ENCODE results near the gene NOL12.

The NOL12 gene

DNA sequence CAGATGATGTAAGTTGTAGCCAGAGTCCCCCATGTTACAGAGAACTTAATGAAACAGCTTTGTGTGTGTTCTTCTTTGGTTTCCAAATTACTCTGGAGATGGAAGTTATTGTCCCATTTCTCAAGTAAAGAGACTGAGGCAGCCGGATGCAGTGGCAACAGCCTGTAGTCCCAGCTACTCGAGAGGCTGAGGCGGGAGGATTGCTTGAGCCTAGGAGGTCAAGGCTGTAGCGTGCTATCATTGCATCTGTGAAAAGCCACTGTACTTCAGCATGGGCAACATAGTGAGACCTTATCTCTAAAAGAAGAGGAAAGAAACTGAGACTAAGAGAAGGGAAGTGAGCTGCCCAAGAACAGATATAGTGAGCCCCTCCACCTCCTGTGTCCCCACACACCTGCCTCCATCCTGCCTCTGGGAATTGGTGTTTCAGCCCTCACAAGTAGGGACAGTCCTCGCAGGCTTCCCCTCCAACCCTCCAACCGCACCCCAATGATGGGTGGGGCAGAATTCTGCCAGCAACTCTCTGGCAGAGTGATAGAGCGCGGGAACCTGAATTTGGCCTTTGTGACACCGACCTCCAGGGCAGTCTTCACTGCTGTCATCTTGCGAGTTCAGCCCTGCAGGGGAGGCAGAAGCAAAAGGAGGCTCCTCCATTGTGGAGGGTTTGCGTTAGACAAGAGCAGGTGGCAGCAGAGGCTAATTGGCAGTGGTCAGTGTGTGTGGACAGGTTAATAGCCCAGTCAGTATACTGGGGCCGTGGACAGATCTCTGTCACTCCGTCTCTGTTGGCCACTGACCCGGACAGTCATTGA is 26.0 kb upstream of the NOL12 start:
- DNase-seq = no peak

DNA sequence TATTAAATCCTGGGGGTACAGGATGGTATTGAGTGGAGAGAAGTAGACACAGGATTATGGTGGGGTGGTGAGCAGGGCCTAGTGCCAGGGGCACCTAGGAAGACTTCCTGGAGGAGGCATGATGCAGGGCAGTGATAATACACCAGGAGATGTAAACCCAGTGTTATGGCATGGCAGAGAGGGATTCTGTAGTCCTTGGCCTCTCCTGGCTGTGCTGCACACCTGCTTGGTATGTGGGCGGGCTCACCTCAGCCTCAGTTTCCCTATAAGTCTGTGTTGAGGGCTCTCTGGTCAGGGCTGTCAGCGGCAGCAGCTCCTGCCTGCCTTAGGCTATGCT is 25.5 kb upstream of the NOL12 start:
- no peak for DNase-seq

GRCh38 chr22:37661160-37661924 is 24.8 kb upstream of the NOL12 start:
- peak in 1 of 2 experiments; percentile 20 for DNase-seq

DNA sequence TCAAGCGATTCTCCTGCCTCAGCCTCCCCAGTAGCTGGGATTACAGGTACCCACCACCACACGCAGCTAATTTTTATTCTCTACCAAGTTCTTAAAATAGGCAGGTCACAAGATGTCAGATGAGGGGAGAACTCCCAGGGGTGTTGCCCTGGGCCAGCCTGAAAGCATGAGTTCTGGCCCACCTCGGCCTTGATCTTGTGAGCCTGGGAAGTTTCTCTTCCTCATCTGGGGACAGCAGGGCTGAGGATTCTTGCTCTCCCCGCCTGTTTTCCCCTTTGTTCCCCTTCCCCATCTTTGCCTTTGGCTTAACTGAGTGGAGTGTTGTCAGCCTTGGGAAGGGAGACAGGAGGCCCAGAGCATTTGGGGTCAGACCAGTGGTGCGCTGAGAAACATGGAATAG is 24.1 kb upstream of the NOL12 start:
- DNase-seq = no peak

GRCh38 chr22:37663521-37664140 is 22.5 kb upstream of the NOL12 start:
- DNase-seq = no peak

DNA sequence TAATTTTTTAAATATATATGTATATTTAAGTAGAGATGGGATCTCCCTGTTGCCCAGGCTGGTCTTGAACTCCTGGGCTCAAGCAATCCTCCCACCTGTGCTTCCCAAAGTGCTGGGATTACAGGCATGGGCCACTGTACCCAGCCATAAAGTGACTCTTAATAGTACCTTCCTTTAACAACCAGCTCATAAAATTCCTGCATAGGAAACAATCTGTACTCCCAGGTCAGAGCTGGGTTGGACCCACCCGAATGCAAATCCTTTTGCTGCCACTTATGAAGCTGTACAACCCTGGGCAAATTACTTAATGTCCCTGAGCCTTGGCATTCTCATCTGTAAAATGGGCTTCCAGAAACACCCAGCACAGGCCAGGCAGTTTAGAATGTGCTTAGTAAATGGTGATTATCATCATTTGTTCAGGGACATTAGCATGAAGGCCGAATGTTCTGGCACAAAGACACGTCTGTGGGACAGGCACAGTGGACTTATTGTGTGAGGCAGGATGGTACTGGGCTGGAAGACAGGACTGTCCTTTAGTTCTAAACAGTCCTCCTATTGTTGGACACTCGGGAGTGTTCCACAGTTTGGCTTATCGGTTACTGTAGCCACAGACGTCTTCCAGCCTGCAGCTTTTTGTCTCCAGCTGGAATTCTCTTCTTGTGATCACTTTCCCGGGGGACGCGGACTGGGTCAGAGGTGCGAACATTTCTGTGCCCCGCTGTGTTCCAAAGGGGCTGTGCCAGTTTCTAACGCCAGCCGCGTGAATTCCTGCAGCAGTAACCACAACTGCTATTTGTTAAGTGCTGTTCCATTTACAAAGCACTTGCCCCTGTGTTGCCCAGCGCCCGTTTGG is 21.7 kb upstream of the NOL12 start:
- no peak for DNase-seq

GRCh38 chr22:37665487-37665886 is 20.7 kb upstream of the NOL12 start:
- DNase-seq = no peak

GRCh38 chr22:37669586-37669985 is 16.6 kb upstream of the NOL12 start:
- no peak for DNase-seq

DNA sequence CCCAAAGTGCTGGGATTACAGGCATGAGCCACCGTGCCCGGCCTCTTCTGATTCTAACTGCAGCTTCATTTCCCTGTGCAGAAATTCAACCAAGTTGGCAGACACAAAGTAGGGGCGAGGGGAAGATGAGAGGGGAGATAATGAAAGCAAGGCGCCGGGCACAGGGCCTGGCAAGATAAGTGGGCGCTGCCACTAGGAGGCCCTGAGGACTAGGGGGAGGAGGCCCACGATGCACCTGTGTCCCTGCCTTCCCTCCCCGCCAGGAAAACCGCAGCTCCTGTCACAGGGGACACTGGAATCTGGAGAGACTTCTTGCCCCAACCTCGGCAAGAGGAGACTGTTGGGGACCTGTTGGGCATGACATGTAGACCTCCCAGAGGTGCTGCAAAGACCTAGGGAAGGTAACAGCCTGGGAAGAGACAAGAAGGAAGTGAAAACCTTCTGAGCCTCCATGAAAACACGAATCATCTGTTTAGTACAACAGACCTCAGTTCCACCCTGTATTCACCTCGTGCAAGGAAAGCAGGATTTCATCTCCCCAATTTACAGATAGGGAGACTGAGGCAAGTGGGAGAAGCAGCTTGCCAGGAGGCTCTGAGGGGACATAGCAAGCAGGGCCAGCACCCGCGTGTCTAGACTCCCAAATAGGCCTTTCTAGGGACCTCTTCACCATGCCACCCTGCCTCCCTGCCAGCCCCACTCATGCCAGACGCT is 13.8 kb upstream of the NOL12 start:
- no peak for DNase-seq

DNA sequence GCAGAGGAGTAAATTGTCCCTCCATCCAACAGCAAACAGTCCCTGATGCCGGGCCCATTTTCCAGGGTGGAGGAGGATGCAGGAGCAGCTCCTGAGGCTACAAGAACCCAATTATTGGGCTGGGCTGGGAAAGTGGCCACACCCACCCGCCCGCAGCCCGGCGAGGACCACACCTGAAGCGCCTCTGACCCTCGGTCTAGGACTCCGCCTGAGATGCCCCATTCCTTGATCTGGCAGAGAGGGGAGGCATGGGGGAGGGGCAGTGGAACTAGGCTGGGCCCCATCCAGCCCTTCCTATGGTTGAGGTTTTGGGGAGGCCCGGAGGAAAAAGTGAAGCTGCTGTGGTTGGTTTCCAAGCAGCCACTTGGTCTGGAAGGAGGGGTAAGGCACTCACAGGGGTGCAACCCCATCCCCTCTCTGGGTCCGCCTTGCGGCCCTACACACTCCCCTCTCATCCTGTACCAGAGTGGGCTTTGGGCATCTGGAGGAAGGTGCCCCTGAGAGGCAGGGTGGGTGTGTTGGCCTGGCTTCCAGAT is 13.2 kb upstream of the NOL12 start:
- DNase-seq = no peak

DNA sequence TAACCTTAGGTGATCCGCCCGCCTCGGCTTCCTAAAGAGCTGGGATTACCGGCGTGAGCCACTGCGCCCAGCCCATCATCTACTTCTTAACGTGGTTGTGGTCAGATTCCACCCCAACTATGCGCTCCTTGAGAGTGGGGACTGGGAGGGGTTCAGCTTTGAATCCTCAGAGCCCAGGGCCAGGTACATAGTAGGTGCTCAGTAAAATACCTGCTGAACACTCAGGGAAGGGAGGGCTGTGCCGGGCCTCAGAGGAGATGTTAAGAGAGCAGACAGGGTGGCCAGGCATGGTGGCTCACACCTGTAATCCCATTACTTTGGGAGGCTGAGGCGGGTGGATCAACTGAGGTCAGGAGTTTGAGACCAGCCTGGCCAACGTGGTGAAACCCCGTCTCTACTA is 11.9 kb upstream of the NOL12 start:
- DNase-seq = no peak

DNA sequence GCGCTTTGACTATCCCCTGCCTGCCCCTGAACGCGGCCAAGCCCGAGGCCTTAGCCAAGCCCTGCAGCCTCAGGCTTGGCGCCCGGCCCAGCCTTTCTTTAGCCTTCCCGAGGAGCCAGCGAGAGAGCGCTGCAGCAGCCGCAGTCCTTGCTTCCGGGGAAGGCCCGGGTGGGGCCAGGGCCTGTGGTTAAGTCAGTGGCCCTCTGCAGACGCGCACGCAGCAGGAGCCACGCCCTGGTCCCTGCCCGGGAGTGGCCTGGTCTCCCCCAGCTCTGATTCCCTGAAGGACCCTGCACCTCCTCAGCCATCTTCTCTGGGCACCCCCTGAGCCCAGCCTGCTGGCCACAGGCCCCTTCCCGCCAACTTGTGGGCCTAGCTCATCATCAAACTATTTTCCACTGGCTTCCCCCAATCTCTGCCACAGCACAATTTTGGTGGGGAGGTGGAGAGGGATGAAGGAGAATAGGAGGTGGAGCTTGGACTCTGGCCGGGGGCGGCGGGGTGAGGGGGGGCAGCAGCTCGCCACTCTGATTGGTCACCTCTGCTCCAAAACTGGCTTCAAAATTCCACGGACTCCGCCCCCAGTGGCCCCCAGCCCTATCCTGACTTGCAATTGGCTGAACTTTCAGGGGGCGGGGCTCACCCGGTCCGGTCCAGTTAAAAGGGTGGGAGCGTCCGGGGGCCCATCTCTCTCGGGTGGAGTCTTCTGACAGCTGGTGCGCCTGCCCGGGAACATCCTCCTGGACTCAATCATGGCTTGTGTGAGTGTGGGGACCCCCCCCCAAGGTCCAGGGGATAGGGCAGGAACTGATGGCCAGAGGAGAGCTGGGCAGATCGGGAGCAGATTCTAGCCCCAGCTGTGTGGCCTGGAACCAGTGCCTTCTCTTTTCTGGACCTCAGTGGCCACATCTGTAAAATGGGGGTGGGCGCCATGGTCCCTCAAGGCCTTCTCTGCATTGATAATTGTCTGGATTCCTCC is 10.9 kb upstream of the NOL12 start, which contains the start of gene LGALS1:
LGALS1 (plus strand) TSS at position 686 of the 979 bp plus-strand sequence; CDS start at position 753, 67 bp downstream.
- no peak for DNase-seq

GRCh38 chr22:37675930-37676735 is 10.0 kb upstream of the NOL12 start:
- DNase-seq = no peak

- DNase-seq = peak; percentile 71 to 72
These were observed 9.2 kb upstream of the NOL12 start for GRCh38 chr22:37676736-37677492.

GRCh38 chr22:37677493-37677974 is 8.6 kb upstream of the NOL12 start:
- DNase-seq = no peak

DNA sequence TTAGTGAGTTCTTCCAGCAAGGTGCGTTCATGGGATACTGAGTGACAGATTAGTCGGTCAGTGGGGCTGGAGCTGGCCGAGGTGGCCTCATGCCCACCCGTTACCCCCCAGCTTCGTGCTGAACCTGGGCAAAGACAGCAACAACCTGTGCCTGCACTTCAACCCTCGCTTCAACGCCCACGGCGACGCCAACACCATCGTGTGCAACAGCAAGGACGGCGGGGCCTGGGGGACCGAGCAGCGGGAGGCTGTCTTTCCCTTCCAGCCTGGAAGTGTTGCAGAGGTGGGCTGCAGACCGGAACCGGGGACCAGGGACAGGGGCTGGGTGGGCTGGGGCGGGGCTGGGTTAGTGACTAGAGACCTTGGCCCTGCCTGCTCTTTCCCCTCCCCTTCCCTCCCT is 7.8 kb upstream of the NOL12 start:
- DNase-seq = no peak

DNA sequence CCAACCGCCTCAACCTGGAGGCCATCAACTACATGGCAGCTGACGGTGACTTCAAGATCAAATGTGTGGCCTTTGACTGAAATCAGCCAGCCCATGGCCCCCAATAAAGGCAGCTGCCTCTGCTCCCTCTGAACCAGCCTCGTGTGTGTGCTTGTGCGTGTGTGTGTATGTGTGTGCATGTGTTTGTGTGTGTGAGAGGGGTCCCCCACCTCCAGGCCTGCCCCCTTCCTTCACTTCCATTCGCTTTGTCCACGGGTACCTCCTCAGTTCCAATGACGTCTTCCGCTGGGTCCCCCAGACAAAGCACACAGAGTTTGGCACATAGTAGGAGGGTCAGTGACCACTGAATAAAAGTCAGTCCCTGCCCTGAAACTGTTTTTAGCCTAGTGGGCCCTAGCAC is 6.5 kb upstream of the NOL12 start:
- DNase-seq = no peak

DNA sequence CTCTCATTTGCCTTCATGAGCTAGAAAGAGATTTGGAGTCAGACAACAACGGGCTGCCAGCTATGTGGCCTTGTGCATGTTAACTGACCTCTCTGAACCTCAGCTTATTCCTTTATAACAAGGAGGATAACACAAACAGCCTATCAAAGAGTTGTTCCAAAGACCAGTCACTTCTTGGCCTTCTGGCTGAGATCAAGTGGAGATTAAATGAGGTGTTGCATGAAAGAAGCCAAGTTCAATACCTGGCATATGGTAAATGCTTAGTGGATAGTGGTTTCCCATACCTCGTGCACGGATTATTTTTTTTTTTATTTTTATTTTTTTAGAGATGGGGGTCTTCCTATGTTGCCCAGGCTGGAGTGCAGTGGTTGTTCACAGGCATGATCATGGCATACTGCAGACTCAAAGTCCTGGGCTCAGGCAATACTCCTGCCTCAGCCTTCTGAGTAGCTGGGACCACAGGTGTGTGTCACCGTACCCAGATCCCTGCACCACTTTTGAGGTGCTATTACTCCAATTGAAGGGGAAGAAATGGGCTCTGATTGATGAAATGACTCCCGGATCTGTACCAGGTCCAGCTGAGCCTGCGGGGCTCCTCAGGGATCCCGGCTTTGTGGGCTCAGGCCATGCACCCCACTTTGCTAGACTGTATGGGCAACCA is 5.8 kb upstream of the NOL12 start:
- no peak for DNase-seq
